Measurements from ENCODE around the gene HMGCS1.

GRCh38 chr5:43352915-43353314 is 39.7 kb upstream of the HMGCS1 start:
- TF ChIP-seq CTCF (conservative IDR thresholded peaks at IDR 0.05 in 1 of 2, IDR thresholded peaks at IDR 0.05 in 1 of 2; ENCODE audit: extremely low read depth in 1 of 2, insufficient read depth in 1 of 2, low read depth in 1 of 2, low read length in 2 of 2) (no peak), EZH2 (IDR thresholded peaks at IDR 0.05; ENCODE audit: borderline replicate concordance, low read length) (no peak)
